GM21825 (cell line): ENCODE data around the gene EMP2.

Experiments
- ATAC-seq: cut with Tn5 transposase; IDR thresholded peaks from one replicate; pipeline ENCODE4 v1.9.1; 2021; ENCODE audit warnings: mild to moderate bottlenecking, moderate library complexity; ENCODE audit not compliant: unreplicated experiment

Gene EMP2

DNA sequence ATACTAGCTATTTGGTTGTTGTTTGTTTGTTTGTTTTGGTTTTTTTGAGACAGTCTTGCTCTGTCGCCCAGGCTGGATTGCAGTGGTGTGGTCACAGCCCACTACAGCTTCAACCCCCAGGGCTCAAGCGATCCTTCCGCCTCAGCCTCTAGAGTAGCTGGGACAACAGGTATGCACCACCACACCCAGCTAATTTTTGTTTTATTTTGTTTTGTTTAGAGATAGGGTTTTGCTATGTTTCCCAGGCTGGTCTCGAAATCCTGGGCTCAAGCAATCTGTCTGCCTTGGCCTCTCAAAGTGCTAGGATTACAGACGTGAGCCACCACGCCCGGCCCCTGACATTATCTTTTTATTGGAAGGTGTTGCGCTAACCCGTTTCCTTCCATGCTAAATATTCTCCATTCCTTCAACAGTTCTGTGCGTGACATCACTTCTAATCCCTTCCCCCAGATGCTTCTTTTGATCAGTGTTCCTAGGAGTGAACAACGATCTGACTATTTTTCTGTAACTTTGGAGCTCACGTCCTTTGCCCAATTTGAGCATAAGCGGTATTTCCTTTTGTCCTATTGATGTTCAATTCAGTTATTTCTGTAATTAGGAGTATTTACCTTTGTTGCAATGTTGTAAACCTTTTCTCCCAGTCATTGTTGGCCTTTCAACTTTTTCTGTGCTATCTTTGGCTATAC lies 30.2 kb upstream of the EMP2 start:
- ATAC-seq: no peak

DNA sequence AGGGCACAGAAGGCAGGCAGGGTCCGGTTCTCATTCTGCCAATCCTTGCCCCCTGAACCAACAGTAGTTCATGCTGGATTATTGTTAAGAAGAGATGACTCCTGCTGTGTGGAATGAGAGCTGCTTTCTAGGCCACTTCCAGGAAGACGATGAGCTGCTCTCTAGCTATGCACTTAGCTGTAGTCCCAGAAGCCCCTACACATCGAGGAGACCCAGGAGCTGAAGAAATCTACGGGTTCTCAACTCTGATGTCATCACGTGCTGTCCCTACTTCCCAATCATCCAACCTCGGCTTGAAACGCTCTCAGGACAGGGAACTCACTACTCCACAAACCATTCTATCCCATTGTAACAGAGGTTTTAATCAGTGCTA lies 29.0 kb upstream of the EMP2 start:
- ATAC-seq: no peak

DNA sequence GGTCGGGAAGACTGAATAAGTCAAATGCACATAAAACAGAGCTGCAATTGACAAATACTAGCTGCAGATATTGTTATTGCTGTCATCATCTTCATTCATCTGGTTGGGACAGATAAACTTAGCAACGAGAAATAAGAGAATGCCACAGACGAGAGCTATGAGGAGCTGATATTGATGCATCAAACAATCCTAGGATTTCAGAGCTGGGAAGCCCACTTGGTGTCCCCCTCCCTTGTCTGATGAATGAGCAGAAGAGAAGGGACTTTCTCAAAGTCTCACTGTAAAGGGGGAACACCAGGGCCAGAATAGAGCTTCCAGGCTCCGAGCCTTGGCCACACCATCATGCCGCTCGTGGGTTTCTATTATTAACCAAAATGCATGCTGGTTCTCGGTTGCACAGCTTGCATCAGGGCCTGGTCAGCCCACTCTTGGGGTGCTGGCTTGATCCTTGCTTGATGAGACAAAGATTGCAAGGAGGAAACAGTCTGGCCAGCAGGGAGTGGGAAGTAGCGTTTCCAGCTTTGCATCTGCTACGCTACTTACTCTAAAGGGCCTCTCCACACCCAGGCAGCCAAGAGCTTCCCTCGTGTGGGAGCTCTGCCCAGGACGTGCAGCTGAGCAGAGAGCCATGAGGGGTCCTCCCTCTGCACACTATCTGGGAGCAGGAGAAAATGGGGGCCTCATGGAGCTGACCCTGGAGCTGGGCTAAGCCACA lies 28.4 kb upstream of the EMP2 start:
- ATAC-seq: no peak

- no peak for ATAC-seq
Observed at GRCh38 chr16:10607157-10607556, 26.8 kb upstream of the EMP2 start.

GRCh38 chr16:10606607-10607006 lies 26.2 kb upstream of the EMP2 start:
- ATAC-seq: no peak

DNA sequence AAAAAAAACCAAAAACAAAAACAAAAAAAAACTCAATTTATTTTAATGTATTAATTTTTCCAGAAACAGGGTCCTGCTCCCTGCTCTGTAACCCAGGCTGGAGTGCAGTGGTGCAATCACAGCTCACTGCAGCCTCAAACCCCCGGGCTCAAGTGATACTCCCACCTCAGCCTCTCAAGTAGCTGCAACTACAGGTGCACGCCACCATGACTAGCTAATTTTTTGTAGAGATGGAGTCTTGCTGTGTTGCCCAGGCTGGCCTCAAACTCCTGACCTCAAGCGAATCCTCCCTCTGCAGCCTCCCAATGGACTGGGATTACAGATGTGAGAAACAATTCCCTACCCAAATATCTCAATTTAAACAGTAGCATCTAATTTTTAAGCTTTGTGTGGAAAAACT lies 25.2 kb upstream of the EMP2 start:
- no peak for ATAC-seq

DNA sequence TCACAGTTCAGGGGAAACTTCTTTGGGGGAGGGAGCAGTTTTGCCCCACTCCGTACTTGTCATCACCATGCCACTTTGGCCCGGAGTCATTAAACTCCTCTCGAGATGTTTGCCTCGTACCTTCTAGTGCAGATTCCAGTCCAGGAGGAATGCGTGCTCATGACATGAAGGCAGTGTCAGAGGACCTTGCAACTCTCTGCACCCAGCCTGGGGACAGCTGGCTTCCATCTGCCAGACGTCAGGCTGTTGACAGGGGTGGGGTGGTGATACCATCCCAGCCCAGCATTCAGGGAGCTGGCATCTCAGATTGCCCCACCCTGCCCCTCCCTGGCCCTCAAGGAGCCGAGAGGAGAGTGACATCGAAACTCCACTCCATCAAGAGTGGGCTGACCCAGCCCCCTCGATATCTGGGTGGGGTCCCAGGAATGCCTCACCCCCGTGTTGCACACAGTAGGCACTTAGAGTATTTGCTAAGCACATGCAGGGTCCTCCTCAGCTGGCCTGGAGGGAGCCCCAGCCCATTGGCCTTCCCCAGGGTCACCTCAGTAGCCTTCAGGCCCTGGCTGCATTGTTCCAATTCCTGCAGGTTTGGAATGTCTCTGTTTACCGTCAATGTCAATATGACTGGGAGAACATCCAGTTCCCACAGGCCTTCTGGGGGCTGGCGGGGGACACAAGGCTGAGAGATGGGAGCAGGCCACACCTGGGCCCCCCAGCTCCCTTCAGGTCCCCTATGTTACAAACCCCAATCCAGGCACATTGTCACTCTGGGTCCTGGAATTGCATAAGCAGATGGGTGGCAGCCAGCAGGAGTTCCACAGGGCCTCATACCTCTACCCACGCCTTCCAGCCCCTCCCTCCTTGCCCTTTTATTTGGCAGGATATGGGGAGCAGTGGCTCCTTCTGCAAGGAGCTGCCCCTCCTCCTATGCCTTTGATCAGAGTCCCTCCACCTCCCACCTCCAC lies 21.3 kb upstream of the EMP2 start:
- ATAC-seq: no peak

DNA sequence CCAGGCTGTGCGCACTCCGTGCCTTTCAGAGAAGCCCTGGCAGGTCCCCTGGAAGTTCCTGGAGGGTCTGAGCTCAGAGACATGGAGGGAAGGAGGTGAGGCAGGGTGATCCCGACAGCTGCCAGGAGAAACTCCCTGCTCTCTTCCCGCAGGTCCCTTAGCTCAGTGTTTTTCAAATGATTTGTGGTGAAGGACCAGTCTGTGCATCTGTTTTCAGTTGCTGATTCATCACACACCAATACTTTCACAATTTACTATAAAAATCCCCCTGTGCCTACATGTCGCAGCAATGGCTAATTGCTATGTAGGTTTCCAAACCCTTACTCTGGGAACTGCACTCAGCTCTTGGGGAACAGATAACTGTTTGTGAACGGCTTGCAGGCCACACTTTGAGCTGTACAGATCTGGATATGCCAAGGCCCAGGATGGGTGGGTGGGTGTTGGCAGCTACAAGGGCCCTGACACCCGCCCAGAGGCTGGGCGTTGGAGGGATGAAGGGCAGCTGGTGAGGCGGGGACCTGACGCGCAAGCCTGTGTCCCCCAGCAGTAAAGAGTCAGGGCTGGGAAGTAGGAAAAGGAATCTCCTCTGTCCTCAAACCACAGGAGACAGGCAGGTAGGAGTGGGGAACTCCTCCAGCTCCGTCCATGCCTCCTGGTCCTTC lies 20.5 kb upstream of the EMP2 start:
- ATAC-seq: peak; percentile 45

DNA sequence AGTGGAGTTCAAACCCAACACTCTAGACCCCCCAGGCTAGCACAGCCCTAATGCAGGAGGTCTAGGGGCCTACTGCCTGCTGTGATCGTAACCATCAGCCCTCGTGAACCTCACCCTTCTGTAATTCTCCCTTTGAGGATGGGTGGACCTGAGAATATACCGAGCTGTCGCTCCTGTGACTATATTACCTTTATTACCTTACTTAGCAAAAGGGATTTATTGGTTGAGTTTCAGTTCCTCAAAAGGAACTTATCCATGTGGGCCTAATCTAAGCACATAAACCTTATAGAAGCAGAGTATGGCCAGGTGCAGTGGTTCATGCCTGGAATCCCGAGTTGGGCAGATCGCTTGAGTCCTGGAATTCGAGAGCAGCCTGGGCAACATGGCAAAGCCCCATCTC lies 19.2 kb upstream of the EMP2 start:
- ATAC-seq: no peak

DNA sequence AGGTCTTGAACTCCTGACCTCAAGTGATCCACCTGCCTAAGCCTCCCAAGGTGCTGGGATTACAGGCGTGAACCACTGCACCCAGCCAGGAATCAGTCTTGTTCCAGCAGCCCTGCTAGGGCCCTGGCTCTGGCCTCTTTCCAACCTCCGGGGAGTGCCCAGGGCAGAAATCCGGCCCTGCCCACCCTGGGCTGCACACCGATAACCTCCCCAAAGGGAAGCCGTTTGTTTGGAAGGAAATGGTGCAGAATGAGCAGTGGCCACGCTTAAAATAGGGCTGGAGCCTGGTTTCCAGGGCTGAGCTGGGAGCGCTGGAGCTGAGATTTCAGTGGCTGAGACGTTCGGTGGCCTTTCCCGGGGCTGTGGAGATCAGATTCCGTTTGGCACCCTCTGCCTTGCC lies 17.8 kb upstream of the EMP2 start:
- no peak for ATAC-seq

- ATAC-seq: no peak
Observed at GRCh38 chr16:10597187-10597601, 16.8 kb upstream of the EMP2 start.

- ATAC-seq: no peak
Observed at GRCh38 chr16:10594312-10594950, 14.0 kb upstream of the EMP2 start.

GRCh38 chr16:10592611-10593010 lies 12.2 kb upstream of the EMP2 start:
- no peak for ATAC-seq

- no peak for ATAC-seq
Observed at GRCh38 chr16:10590342-10590741, 9.9 kb upstream of the EMP2 start.

DNA sequence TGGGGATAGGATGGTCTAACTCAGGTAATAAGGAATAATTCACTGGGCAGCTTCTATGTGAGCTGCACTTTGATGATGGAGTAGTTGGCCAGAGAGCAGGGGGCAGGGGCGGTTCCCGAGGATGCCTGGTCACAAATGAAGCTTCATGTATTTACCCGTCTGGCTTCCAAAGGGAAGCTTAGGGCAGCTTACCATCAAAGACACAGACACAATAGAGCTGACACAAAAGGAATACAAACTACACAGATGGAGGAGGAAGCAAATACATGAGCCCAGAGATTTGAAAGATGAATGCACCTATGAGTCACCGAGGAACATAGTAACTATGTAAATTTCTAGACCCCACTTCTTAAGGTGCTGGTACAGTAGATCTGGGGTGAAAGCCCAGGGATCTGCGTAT lies 8.7 kb upstream of the EMP2 start:
- ATAC-seq: no peak

DNA sequence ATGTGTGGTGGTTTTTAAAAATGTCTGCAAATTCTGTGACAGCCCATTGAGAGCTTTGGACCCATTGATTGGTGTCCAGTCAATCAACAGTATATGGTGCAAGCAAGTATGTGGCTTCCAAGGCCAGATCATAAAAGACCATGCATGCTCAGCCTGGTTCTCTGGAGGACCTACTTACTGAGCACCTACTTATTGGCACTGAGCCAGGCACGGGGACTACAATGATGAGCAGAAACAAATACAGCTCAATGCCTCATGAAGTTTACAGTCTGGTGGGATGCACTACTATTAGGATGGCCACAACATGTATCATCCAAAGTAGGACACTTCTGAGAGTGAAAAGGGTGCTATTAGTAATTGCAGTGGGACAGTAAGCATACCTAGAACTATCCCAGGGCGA lies 7.2 kb upstream of the EMP2 start:
- ATAC-seq: no peak

- no peak for ATAC-seq
Observed at GRCh38 chr16:10584981-10585438, 4.6 kb upstream of the EMP2 start.

GRCh38 chr16:10583269-10583668 lies 2.9 kb upstream of the EMP2 start:
- no peak for ATAC-seq

GRCh38 chr16:10581507-10581906 lies 1.1 kb upstream of the EMP2 start:
- ATAC-seq: no peak

DNA sequence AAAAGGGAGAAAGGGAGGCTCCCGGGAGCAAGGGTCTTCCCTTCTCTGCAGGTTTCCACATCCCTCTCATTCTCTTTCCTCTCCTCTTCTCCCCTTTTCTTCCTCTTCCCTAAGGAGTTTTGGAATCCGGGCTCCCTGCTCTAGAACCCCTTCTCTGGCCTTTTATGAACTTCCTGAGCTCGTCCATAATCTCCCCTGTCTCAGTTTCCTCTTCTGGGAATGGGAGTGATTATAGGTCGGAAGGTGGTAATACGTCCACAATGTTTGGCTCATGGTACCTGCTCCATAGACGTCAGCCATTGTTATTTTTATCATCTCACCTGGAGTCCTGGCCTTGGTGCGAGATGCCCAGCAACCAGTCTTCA lies 467 bp upstream of the EMP2 start:
- no peak for ATAC-seq

DNA sequence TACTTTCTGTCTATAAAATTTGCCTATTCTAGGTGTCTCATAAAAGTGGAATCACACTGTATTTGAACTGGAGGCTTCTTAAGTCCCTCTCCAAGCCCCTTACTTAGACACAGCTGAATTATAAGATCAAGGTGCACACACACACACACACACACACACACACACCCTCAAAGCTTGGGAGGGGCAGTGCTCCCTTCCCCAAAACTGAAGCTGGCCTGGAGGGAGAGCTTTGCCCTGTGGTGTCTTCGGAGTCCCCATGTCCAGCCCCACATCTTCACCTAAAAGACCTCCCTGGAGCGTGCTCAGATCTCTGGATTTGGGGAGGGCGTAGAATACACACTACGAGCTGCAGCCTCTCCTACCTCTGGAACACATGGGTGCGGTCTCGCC lies 828 bp downstream of the EMP2 start:
- ATAC-seq: no peak
